Sigmoid colon (tissue), 7 donors: ENCODE measurements around the gene DTNBP1. TPM values are rescaled to one million over a fixed set of nuclear protein-coding genes. Genes with fewer than 3 reads are reported as not detected.

Experiments used
- DNase-seq: peaks from one replicate; pipeline ENCODE4 v3.0.0-alpha.2; 2019
- H3K27ac ChIP-seq, 4 donors: fragments of 200-600 bp; sonication (generic); one replicate each; pipeline ENCODE4 v1.5.1; 2016 to 2019; ENCODE audit warnings: mild to moderate bottlenecking in 1 of 4
- H3K27me3 ChIP-seq, 3 donors: fragments of 200-600 bp; sonication (generic); one replicate each; pipeline ENCODE4 v1.5.1; 2019; ENCODE audit warnings: mild to moderate bottlenecking in 1 of 3
- H3K36me3 ChIP-seq, 4 donors: fragments of 200-600 bp; sonication (generic); one replicate each; pipeline ENCODE4 v1.5.1; 2016 to 2019
- H3K4me1 ChIP-seq, 4 donors: fragments of 200-600 bp; sonication (generic); one replicate each; pipeline ENCODE4 v1.5.1; 2017 to 2019
- H3K4me3 ChIP-seq, 4 donors: fragments of 200-600 bp; sonication (generic); one replicate each; pipeline ENCODE4 v1.5.1; 2017 to 2019; ENCODE audit warnings: mild to moderate bottlenecking in 2 of 4, moderate library complexity in 1 of 4
- H3K9me3 ChIP-seq, 4 donors: fragments of 200-600 bp in 3 of 4; sonication (generic) in 3 of 4; one replicate each; pipeline versions ENCODE4 v1.5.1 to v1.6.1; 2013 to 2019
- EP300 ChIP-seq, 4 donors: sonication (generic); formaldehyde crosslinking; IDR thresholded peaks; one replicate each; pipeline ENCODE4 v1.6.1; 2017; ENCODE audit warnings: antibody characterized with exemption in 4 of 4
- POLR2A ChIP-seq, 2 donors: fragments of 450-650 bp; IDR thresholded peaks; one replicate each; pipeline ENCODE4 v1.6.1; 2016; ENCODE audit warnings: antibody characterized with exemption in 2 of 2, mild to moderate bottlenecking in 2 of 2, moderate library complexity in 2 of 2
- POLR2AphosphoS5 ChIP-seq, 4 donors: sonication (generic); formaldehyde crosslinking; IDR thresholded peaks; one replicate each; pipeline ENCODE4 v1.6.1; 2017; ENCODE audit warnings: antibody characterized with exemption in 4 of 4
- WGBS, 2 donors: extraction: QIAGEN DNeasy Blood & Tissue Kit; methylation state at CpG; one replicate each; pipeline ENCODE4 v1.1.7; 2013; 5-methylcytosine and 5-hydroxymethylcytosine counted together
- intact Hi-C: fragments of 100-400 bp; cut with DNase I; formaldehyde crosslinking; loops from one replicate; pipeline ENCODE4 v1.15.1; 2023
- polyA plus RNA-seq, 3 donors: library from polyadenylated mRNA; stranded (reverse); fragments of 200-250 nt; gene quantifications; one replicate each; pipeline ENCODE4 v1.2.3, GENCODE V29; 2013
- total RNA-seq, 4 donors: library from RNA; depleted of rRNA; stranded (reverse); fragments of >200 nt; gene quantifications; one replicate each; pipeline ENCODE4 v1.1.0, GENCODE V29; 2016
- TF ChIP-seq, protein P1 (sequence below), 4 experiments: fragments of 450-650 bp in 3 of 4; fragments of 200-600 bp in 1 of 4; IDR thresholded peaks; one replicate each; pipeline ENCODE4 v1.5.1; 2016 to 2019; ENCODE audit warnings: antibody characterized with exemption in 4 of 4, mild to moderate bottlenecking in 3 of 4, moderate library complexity in 2 of 4
- donor health status: healthy with polysubstance abuse.
- donor health status: Bipolar disorder and iron deficiency.
- donor health status: healthy.

DTNBP1 gene
- total and polyA plus RNA-seq, 7 donors = 12.8 to 25.8 (median 18.7) TPM

DNA sequence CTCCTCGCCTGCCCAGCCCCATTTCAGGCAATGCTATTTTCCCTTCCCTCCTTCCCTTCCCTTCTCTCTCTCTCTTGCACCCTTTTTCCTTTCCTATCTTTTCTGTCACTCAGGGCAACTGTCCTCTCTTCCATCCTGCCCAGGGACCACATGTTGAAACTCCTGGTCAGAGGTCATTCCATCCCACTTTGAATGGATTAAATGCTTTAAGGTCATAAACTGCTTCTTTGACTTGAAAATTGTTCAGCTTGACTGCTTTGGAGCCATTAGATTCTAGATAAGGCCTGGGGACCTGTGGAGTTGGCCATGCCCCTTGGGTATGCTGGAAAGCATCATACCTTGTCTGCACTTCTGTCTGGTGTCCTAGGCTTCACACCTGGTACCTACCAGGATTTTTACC, 106.1 kb downstream of the DTNBP1 start:
- Histone ChIP-seq H3K4me1 (peaks cover 0 to 23% (median 7%) of the 10 kb centered on the region in 4 donors), H3K9me3 (no peaks in the 10 kb centered on the region), H3K4me3 (no peak overlapping the region), H3K27me3 (no peaks in the 10 kb centered on the region), H3K36me3 (no peaks in the 10 kb centered on the region), H3K27ac (no peak overlapping the region)
- DNase-seq = no peak
- TF ChIP-seq POLR2AphosphoS5 (IDR thresholded peaks at IDR 0.05) (no peak), EP300 (IDR thresholded peaks at IDR 0.05) (no peak), POLR2A (IDR thresholded peaks at IDR 0.05) (no peak)
- TF ChIP-seq, protein P1, sequence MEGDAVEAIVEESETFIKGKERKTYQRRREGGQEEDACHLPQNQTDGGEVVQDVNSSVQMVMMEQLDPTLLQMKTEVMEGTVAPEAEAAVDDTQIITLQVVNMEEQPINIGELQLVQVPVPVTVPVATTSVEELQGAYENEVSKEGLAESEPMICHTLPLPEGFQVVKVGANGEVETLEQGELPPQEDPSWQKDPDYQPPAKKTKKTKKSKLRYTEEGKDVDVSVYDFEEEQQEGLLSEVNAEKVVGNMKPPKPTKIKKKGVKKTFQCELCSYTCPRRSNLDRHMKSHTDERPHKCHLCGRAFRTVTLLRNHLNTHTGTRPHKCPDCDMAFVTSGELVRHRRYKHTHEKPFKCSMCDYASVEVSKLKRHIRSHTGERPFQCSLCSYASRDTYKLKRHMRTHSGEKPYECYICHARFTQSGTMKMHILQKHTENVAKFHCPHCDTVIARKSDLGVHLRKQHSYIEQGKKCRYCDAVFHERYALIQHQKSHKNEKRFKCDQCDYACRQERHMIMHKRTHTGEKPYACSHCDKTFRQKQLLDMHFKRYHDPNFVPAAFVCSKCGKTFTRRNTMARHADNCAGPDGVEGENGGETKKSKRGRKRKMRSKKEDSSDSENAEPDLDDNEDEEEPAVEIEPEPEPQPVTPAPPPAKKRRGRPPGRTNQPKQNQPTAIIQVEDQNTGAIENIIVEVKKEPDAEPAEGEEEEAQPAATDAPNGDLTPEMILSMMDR (IDR thresholded peaks at IDR 0.05) = no peak
- intact Hi-C loops = no loop called here
- 98 to 100% methylated on average over 1 of the region's 1 CpG for WGBS, 2 donors

DNA sequence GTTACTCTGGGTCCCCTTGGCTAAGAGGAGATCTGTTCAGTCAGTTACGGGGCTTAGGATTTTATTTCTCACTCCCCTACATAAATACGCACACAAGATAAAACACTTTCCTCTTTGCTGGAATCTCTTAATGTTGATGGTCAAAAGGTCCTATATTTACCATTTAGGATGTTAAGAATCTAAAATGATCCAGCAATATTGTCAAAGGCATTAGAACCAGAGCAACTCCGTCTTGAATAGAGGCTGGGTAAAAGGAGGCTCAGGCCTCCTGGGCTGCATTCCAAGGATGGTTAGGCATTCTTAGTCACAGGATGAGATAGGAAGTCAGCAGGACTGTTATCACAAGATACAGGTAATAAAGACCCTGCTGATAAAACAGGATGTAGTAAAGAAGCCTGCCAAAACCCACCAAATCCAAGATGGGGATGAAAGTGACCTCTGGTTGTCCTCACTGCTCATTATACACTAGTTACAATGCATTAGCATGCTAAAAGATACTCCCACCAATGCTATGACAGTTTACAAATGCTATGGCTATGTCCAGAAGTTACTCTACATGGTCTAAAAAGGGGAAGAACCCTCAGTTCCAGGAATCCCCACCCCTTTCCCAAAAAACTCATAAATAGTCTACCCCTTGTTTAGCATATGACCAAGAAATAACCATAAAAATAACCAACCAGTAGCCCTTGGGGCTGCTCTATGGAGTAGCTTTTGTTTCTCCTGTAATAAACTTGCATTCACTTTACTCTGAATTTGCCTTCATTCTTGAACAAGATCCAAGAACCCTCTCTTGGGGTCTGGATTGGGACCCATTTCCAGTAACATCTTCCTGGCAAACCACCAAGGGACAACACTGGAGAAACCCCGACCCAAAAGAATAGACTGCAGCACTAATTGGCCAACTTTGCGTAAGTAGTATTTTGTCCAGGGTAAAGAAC, 107.5 kb downstream of the DTNBP1 start:
- TF ChIP-seq, protein P1 (IDR thresholded peaks at IDR 0.05) = no peak
- TF ChIP-seq POLR2AphosphoS5 (IDR thresholded peaks at IDR 0.05) (no peak), POLR2A (IDR thresholded peaks at IDR 0.05) (no peak), EP300 (IDR thresholded peaks at IDR 0.05) (no peak)
- Histone ChIP-seq H3K27ac (no peak overlapping the region), H3K9me3 (no peaks in the 10 kb centered on the region), H3K36me3 (no peaks in the 10 kb centered on the region), H3K27me3 (no peaks in the 10 kb centered on the region), H3K4me1 (peaks cover 0 to 23% (median 5%) of the 10 kb centered on the region in 4 donors), H3K4me3 (no peak overlapping the region)
- no peak for DNase-seq
- intact Hi-C loops = no loop called here
- 92 to 97% methylated on average over 5 of the region's 5 CpGs for WGBS, 2 donors

DNA sequence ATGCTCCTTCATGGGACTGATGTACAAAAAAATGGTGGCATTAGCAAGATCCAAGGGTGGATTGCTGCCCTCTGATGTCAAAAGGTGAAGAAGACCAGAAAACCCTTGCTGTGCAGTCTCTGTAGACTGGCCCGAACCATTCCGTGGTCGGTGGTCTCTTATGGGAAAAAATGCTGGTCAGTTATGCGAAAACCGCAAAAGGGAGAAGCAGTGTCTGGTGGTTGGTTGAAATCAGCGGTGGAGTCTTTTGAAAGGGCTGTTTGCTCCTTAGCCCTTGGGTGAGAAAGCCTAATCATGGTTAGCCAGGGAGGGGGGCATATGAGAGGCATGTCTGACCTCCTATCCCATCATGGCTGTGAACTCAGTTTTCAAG, 108.1 kb downstream of the DTNBP1 start:
- Histone ChIP-seq H3K36me3 (no peaks in the 10 kb centered on the region), H3K27me3 (no peaks in the 10 kb centered on the region), H3K4me1 (peaks cover 0 to 18% (median 4%) of the 10 kb centered on the region in 4 donors), H3K27ac (no peak overlapping the region), H3K9me3 (no peaks in the 10 kb centered on the region), H3K4me3 (no peak overlapping the region)
- 96 to 98% methylated on average over 6 of the region's 6 CpGs for WGBS, 2 donors
- TF ChIP-seq POLR2A (IDR thresholded peaks at IDR 0.05) (no peak), POLR2AphosphoS5 (IDR thresholded peaks at IDR 0.05) (no peak), EP300 (IDR thresholded peaks at IDR 0.05) (no peak)
- TF ChIP-seq, protein P1 (IDR thresholded peaks at IDR 0.05) = no peak
- intact Hi-C loops = no loop called here
- no peak for DNase-seq

DNA sequence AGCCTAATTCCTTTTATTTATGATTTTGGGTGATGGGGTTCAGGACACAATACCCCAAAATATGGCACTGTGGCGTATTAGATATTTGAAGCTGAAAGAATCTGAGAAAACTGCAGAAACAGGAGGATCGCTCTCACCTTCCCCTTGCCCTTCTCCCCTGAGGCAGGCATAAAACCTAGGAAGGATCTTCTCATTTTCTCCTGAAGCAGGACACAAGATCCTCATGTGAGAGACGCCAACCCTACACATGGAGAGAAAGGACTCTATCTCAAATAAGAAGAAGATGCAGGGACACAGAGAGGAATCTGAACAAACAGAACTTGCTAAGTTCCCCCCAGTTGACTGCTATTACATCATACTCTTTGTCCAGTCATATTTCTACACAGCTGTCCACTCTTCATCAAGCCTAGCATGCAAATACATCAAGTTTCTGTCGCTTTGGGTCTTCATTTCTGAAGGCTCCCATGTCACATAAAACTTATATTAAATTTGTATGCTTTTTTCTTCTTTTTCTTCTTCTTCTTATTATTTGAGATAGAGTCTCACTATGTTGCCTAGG, 109.0 kb downstream of the DTNBP1 start:
- Histone ChIP-seq H3K36me3 (no peaks in the 10 kb centered on the region), H3K9me3 (no peaks in the 10 kb centered on the region), H3K4me3 (no peak overlapping the region), H3K27ac (no peak overlapping the region), H3K27me3 (no peaks in the 10 kb centered on the region), H3K4me1 (peaks cover 0 to 18% (median 4%) of the 10 kb centered on the region in 4 donors)
- no peak for DNase-seq
- 95 to 97% methylated on average over 4 of the region's 4 CpGs for WGBS, 2 donors
- TF ChIP-seq POLR2AphosphoS5 (IDR thresholded peaks at IDR 0.05) = no peak
- intact Hi-C loops = no loop called here

DNA sequence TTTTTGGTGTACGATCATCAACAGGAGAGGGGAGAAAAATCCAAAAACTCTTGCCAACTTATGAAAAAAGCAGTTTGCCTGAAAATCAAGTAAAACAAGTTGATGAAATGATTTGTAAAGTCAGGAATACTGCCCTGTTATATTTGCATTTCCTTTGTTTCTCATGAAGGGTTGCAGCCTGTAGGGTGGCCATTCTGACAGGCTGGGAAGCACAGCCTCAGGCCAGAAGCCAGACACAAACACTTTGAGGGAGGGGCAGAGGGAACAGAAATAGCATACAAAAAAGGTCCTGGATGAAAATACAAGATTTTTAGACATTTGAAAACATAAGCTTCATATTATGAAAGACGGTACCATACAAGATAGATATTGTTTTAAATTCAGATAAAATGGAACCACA, 109.8 kb downstream of the DTNBP1 start:
- no peaks in the 10 kb centered on the region for H3K9me3 ChIP-seq
- intact Hi-C loops = no loop called here
- no peaks in the 10 kb centered on the region for H3K27me3 ChIP-seq
- peaks cover 0 to 18% (median 4%) of the 10 kb centered on the region in 4 donors for H3K4me1 ChIP-seq
- H3K27ac ChIP-seq = no peak overlapping the region
- WGBS, 2 donors = 96 to 98% methylated on average over 2 of the region's 2 CpGs
- no peak for TF ChIP-seq EP300 (IDR thresholded peaks at IDR 0.05)
- TF ChIP-seq, protein P1 (IDR thresholded peaks at IDR 0.05) = no peak
- TF ChIP-seq POLR2A (IDR thresholded peaks at IDR 0.05) = no peak
- no peak overlapping the region for H3K4me3 ChIP-seq
- no peaks in the 10 kb centered on the region for H3K36me3 ChIP-seq
- DNase-seq = no peak
